ENCODE data around the gene CLCA2. TPM values are rescaled to one million over a fixed set of nuclear protein-coding genes. Genes with fewer than 3 reads are reported as not detected.

CLCA2 gene
- total RNA-seq, 1 donor from 2014 or later, result not detected

DNA sequence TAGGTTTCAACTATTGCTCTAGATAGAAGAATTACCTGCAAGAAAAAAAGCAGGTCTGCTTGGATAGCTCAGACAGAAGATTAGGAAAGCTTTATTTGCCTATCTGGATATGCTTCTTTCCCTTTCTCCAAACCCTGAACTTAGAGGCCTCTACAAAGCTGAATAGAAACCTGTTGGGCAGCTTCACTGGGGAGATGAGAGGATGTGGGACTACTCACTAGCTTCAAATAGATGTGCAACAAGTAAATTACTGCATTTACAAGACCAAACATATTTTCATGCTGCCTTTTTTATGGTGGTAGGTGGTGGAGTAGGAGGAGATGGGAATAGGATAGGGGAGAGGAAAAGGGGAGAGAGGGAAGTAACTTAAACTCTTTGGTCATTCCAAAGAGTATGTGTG lies 6.4 kb downstream of the CLCA2 start:
- no peak for DNase-seq (ENCODE audit: low read depth)
- Histone ChIP-seq H3K4me3 (ENCODE audit: low read depth, low read length) (no peak overlapping the region), H3K36me3 (ENCODE audit: control insufficient read depth, insufficient read depth, low read length) (no peaks in the 10 kb centered on the region), H3K27me3 (ENCODE audit: control insufficient read depth, insufficient read depth, low read length) (no peaks in the 10 kb centered on the region)
- TF ChIP-seq, protein P1, sequence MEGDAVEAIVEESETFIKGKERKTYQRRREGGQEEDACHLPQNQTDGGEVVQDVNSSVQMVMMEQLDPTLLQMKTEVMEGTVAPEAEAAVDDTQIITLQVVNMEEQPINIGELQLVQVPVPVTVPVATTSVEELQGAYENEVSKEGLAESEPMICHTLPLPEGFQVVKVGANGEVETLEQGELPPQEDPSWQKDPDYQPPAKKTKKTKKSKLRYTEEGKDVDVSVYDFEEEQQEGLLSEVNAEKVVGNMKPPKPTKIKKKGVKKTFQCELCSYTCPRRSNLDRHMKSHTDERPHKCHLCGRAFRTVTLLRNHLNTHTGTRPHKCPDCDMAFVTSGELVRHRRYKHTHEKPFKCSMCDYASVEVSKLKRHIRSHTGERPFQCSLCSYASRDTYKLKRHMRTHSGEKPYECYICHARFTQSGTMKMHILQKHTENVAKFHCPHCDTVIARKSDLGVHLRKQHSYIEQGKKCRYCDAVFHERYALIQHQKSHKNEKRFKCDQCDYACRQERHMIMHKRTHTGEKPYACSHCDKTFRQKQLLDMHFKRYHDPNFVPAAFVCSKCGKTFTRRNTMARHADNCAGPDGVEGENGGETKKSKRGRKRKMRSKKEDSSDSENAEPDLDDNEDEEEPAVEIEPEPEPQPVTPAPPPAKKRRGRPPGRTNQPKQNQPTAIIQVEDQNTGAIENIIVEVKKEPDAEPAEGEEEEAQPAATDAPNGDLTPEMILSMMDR (IDR thresholded peaks at IDR 0.05; ENCODE audit: insufficient read depth, low read length, poor library complexity, severe bottlenecking), result no peak

DNA sequence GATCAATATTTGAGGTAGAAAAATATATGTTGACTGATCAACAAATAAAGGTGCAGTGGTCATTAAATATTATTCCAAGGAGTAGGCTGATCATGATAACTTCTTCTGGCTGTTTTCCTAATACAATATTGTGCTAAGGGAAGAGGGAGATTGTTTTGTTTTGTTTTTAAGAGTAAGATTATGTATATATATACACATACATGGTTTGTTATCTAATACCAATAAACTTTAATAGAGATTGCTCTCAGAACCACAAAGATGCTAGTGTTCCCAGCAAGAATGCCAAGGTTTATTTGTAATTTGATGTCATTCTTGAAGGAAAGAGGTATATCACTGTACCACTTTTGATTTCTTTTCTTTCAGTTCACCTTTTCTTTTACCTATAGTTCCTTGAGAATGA lies 10.1 kb downstream of the CLCA2 start:
- DNase-seq (ENCODE audit: low read depth), result no peak

DNA sequence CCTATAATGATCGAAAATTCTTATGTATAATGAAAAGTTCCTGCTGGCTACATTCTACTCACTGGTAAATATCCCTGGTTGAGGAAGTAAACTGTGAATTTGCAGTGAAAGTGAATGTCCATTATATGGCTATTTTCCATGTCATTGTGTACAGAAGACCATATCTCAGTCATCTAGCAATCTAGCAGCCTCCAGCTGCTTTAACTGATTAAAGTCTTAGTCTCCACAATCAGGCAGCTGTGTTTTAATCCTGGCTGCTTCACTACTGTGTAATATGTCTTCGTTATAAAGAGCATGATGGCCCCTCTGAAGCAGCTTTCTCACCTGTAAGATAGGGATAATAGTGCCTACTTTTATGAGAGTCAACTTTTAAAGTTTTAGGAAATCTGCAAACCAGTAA lies 11.4 kb downstream of the CLCA2 start:
- Histone ChIP-seq H3K27me3 (ENCODE audit: control insufficient read depth, insufficient read depth, low read length) (no peaks in the 10 kb centered on the region), H3K4me3 (ENCODE audit: low read depth, low read length) (no peak overlapping the region), H3K36me3 (ENCODE audit: control insufficient read depth, insufficient read depth, low read length) (no peaks in the 10 kb centered on the region)
- TF ChIP-seq, protein P1 (IDR thresholded peaks at IDR 0.05; ENCODE audit: insufficient read depth, low read length, poor library complexity, severe bottlenecking), result no peak
- no peak for DNase-seq (ENCODE audit: low read depth)

More for the DNA sequence above, 10.1 kb downstream of the CLCA2 start:
- Histone ChIP-seq H3K36me3 (ENCODE audit: control insufficient read depth, insufficient read depth, low read length) (no peaks in the 10 kb centered on the region), H3K27me3 (ENCODE audit: control insufficient read depth, insufficient read depth, low read length) (no peaks in the 10 kb centered on the region), H3K4me3 (ENCODE audit: low read depth, low read length) (no peak overlapping the region)
- TF ChIP-seq, protein P1 (IDR thresholded peaks at IDR 0.05; ENCODE audit: insufficient read depth, low read length, poor library complexity, severe bottlenecking), result no peak

DNA sequence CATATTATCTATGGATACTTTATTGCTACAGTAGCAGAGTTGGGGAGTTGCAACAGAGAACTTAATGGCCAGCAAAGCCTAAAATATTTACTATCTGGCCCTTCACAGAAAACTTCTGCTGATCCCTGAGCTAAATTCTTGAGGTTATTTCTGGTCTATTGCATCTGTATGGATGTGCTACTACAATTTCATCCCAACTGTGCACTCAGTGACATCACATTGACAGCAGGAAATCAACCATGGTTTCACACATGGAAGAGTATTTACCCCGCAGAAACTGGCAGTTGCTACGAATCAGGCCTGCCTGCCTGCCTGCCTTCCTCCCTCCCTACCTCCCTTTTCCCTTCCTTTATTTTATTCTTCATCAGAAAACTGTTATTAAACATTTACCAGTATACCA lies 12.1 kb downstream of the CLCA2 start:
- H3K4me3 ChIP-seq (ENCODE audit: low read depth, low read length), result no peak overlapping the region
- TF ChIP-seq, protein P1 (IDR thresholded peaks at IDR 0.05; ENCODE audit: insufficient read depth, low read length, poor library complexity, severe bottlenecking), result no peak
- DNase-seq (ENCODE audit: low read depth), result peak; percentile 19
- H3K36me3 ChIP-seq (ENCODE audit: control insufficient read depth, insufficient read depth, low read length), result no peaks in the 10 kb centered on the region
- H3K27me3 ChIP-seq (ENCODE audit: control insufficient read depth, insufficient read depth, low read length), result no peaks in the 10 kb centered on the region

DNA sequence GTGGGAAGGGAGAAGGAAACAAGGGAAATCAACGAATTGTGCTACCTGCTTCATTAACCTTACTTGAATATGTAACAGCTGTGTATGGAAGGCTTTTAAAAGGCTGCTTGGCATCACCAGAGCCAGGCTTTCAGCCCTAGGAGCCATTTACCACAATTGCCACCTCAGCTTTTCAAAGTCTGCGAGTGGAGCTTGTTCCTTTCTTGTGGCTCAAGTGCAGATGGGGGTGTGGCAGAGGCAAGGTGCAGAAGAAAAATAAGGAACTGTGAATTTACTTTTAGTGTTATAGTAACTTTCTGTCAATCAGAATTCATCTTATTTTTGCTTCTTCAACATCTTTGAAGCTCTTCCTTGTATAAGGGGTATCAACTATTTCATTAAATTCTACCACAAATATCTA lies 17.6 kb downstream of the CLCA2 start:
- Histone ChIP-seq H3K27me3 (ENCODE audit: control insufficient read depth, insufficient read depth, low read length) (no peaks in the 10 kb centered on the region), H3K4me3 (ENCODE audit: low read depth, low read length) (no peak overlapping the region), H3K36me3 (ENCODE audit: control insufficient read depth, insufficient read depth, low read length) (no peaks in the 10 kb centered on the region)
- DNase-seq (ENCODE audit: low read depth), result no peak
- TF ChIP-seq, protein P1 (IDR thresholded peaks at IDR 0.05; ENCODE audit: insufficient read depth, low read length, poor library complexity, severe bottlenecking), result no peak

DNA sequence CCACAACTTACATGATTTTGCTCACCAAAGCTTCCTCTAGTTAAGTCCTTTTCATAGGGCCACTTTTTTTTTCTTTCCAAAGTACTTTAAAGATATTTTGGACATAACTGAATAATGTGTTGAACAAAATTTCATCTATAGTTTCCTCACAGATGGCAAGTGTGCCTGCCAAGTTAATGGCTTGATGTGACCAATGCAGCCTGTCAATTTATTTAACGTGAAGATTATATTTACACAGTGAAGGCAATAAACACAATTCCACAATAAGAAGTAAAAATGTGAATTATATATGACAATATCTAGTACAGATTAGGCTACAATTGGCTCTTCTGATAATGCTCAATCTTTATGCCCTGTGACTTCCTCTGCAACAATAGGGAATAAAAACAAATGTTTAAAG lies 18.0 kb downstream of the CLCA2 start:
- H3K36me3 ChIP-seq (ENCODE audit: control insufficient read depth, insufficient read depth, low read length), result no peaks in the 10 kb centered on the region
- no peak for DNase-seq (ENCODE audit: low read depth)
- H3K27me3 ChIP-seq (ENCODE audit: control insufficient read depth, insufficient read depth, low read length), result no peaks in the 10 kb centered on the region
- TF ChIP-seq, protein P1 (IDR thresholded peaks at IDR 0.05; ENCODE audit: insufficient read depth, low read length, poor library complexity, severe bottlenecking), result no peak
- H3K4me3 ChIP-seq (ENCODE audit: low read depth, low read length), result no peak overlapping the region

Measured in kidney epithelial cell (primary cell).